GM23338 (cell line): ENCODE measurements around the gene BEND7. TPM values are rescaled to one million over a fixed set of nuclear protein-coding genes. Genes with fewer than 3 reads are reported as not detected.

Experiments used
- ATAC-seq: fragments of 200-7000 bp; cut with Tn5 transposase; 3 replicates; pipeline ENCODE4 v1.9.1; 2020
- DNase-seq: peaks from one replicate; pipeline ENCODE4 v3.0.0-alpha.2; 2015; ENCODE audit warnings: low spot score
- H2AFZ ChIP-seq: fragments of 200-600 bp; sonication (generic); 2 replicates; pipeline ENCODE4 v1.8.0; 2016; ENCODE audit warnings: antibody characterized with exemption, mild to moderate bottlenecking, moderate library complexity
- H3F3A ChIP-seq: fragments of 200-600 bp; sonication (generic); replicated peaks from 2 replicates; pipeline ENCODE4 v1.8.0; 2017; ENCODE audit warnings: antibody characterized with exemption, mixed run types, low read depth
- H3K27ac ChIP-seq: fragments of 200-600 bp; sonication (generic); 2 replicates; pipeline ENCODE4 v1.6.1; 2016; ENCODE audit warnings: low read depth
- H3K27me3 ChIP-seq: fragments of 200-600 bp; sonication (generic); 2 replicates; pipeline ENCODE4 v1.8.0; 2016; ENCODE audit warnings: mild to moderate bottlenecking, mixed run types, moderate library complexity; ENCODE audit not compliant: insufficient read depth
- H3K36me3 ChIP-seq: fragments of 200-600 bp; sonication (generic); 2 replicates; pipeline ENCODE4 v1.8.0; 2016; ENCODE audit warnings: mild to moderate bottlenecking; ENCODE audit not compliant: insufficient read depth
- H3K4me1 ChIP-seq: fragments of 200-600 bp; sonication (generic); 2 replicates; pipeline ENCODE4 v1.8.0; 2016; ENCODE audit warnings: mild to moderate bottlenecking, moderate library complexity; ENCODE audit not compliant: insufficient read depth
- H3K4me2 ChIP-seq: fragments of 200-600 bp; sonication (generic); 2 replicates; pipeline ENCODE4 v1.7.1; 2017; ENCODE audit warnings: mixed run types
- H3K4me3 ChIP-seq: fragments of 200-600 bp; sonication (generic); 2 replicates; pipeline ENCODE4 v1.6.1; 2016; ENCODE audit warnings: mixed run types
- H3K79me2 ChIP-seq: fragments of 200-600 bp; sonication (generic); replicated peaks from 2 replicates; pipeline ENCODE4 v1.8.0; 2017; ENCODE audit warnings: mild to moderate bottlenecking; ENCODE audit not compliant: insufficient read depth
- H3K9me2 ChIP-seq: fragments of 200-600 bp; sonication (generic); 2 replicates; pipeline ENCODE4 v1.8.0; 2017; ENCODE audit not compliant: insufficient read depth
- H4K20me1 ChIP-seq: fragments of 200-600 bp; sonication (generic); replicated peaks from 2 replicates; pipeline ENCODE4 v1.8.0; 2017; ENCODE audit warnings: mild to moderate bottlenecking; ENCODE audit not compliant: insufficient read depth
- H3K27ac Mint-ChIP-seq: 2 replicates; pipeline ENCODE4 v1.8.0; 2020; ENCODE audit warnings: inconsistent platforms, mild to moderate bottlenecking, moderate library complexity, mixed read lengths
- H3K27me3 Mint-ChIP-seq: 3 replicates; pipeline ENCODE4 v1.8.0; 2022; ENCODE audit warnings: low read depth, mild to moderate bottlenecking, moderate library complexity, mixed read lengths, inconsistent platforms; ENCODE audit not compliant: insufficient read depth, poor library complexity
- H3K36me3 Mint-ChIP-seq: 3 replicates; pipeline ENCODE4 v1.8.0; 2021; ENCODE audit warnings: low read depth, mild to moderate bottlenecking, inconsistent platforms, moderate library complexity, mixed read lengths
- H3K4me1 Mint-ChIP-seq: 3 replicates; pipeline ENCODE4 v1.8.0; 2020; ENCODE audit warnings: mild to moderate bottlenecking, inconsistent platforms, mixed read lengths
- H3K4me3 Mint-ChIP-seq: 3 replicates; pipeline ENCODE4 v1.8.0; 2021; ENCODE audit warnings: moderate library complexity, mild to moderate bottlenecking, inconsistent platforms, mixed read lengths
- H3K9me3 Mint-ChIP-seq: 3 replicates; pipeline ENCODE4 v1.8.0; 2020; ENCODE audit warnings: moderate library complexity, mild to moderate bottlenecking, inconsistent platforms, mixed read lengths
- CREB1 ChIP-seq: fragments of 250-450 bp; sonication (Bioruptor Pico); IDR thresholded peaks from 2 replicates; pipeline ENCODE4 v1.5.0; 2020; ENCODE audit warnings: low read depth, mild to moderate bottlenecking, moderate library complexity
- ETS1 ChIP-seq: IDR thresholded peaks from 2 replicates; pipeline ENCODE4 v1.6.1; 2016; ENCODE audit warnings: antibody characterized with exemption
- EZH2 ChIP-seq: fragments of 200-600 bp; sonication (generic); IDR thresholded peaks from one replicate; pipeline ENCODE4 v1.8.0; 2017; ENCODE audit warnings: antibody characterized with exemption, mild to moderate bottlenecking, low read depth; ENCODE audit not compliant: unreplicated experiment
- EZH2phosphoT487 ChIP-seq: fragments of 200-600 bp; sonication (generic); IDR thresholded peaks from one replicate; pipeline ENCODE4 v1.8.1; 2018; ENCODE audit warnings: antibody characterized with exemption; ENCODE audit not compliant: unreplicated experiment
- JUNB ChIP-seq: IDR thresholded peaks from one replicate; pipeline ENCODE4 v1.6.1; 2016; ENCODE audit warnings: antibody characterized with exemption; ENCODE audit not compliant: unreplicated experiment
- NANOG ChIP-seq: IDR thresholded peaks from 2 replicates; pipeline ENCODE4 v1.6.1; 2016; ENCODE audit warnings: antibody characterized with exemption, borderline replicate concordance
- POLR2AphosphoS5 ChIP-seq: IDR thresholded peaks from 2 replicates; pipeline ENCODE4 v1.6.1; 2016; ENCODE audit warnings: antibody characterized with exemption, low read depth
- REST ChIP-seq: IDR thresholded peaks from one replicate; pipeline ENCODE4 v1.6.1; 2018; ENCODE audit warnings: antibody characterized with exemption; ENCODE audit not compliant: unreplicated experiment
- ZNF114 ChIP-seq: fragments of 250-450 bp; sonication (Bioruptor Pico); IDR thresholded peaks from 2 replicates; pipeline ENCODE4 v1.5.0; 2020; ENCODE audit warnings: mild to moderate bottlenecking, moderate library complexity
- ZNF331 ChIP-seq: fragments of 250-450 bp; sonication (Bioruptor Pico); IDR thresholded peaks from 2 replicates; pipeline ENCODE4 v1.5.0; 2020; ENCODE audit warnings: low read depth, mild to moderate bottlenecking, moderate library complexity
- polyA plus RNA-seq: library from polyadenylated mRNA; unstranded; fragments of >200 nt; fragmentation: Nextera tagmentation; extraction: Ambion mirVana; gene quantifications from 2 replicates; pipeline ENCODE4 v1.2.1, GENCODE V29; 2016
- total RNA-seq: library from RNA; depleted of rRNA; stranded (reverse); fragments of >200 nt; shearing (Covaris generic); gene quantifications from 2 replicates; pipeline ENCODE4 v1.2.3, GENCODE V29; 2014

BEND7 gene
- total and polyA plus RNA-seq, 2 experiments from 2014 or later = 3.1 to 9.6 TPM

- TF ChIP-seq CREB1 (no peak), POLR2AphosphoS5 (no peak), JUNB (no peak), EZH2 (no peak), NANOG (no peak)
Observed at GRCh38 chr10:13505052-13505680, 23.6 kb downstream of the BEND7 start (continued).

- Histone ChIP-seq H3K4me1 (no peaks in the 10 kb centered on the region), H3K27me3 (no peaks in the 10 kb centered on the region), H3K27ac (no peak overlapping the region), H3K9me2 (no peaks in the 10 kb centered on the region), H4K20me1 (no peaks in the 10 kb centered on the region), H3K36me3 (no peaks in the 10 kb centered on the region), H3K79me2 (no peaks in the 10 kb centered on the region), H3K4me3 (no peak overlapping the region), H3K4me2 (no peak overlapping the region), H3F3A (no peaks in the 10 kb centered on the region), H2AFZ (no peak overlapping the region)
- Mint-ChIP-seq H3K27me3 (peaks cover 9% of the 10 kb centered on the region), H3K36me3 (no peaks in the 10 kb centered on the region), H3K9me3 (no peaks in the 10 kb centered on the region), H3K27ac (peak overlapping the region; percentile 34; the same call in 1 of the 2 replicates), H3K4me3 (no peak overlapping the region; the same call in 2 of the 3 replicates), H3K4me1 (peaks cover 4% of the 10 kb centered on the region; the same call in 1 of the 3 replicates)
- ATAC-seq = peak; percentile 26; the same call in 1 of the 3 replicates
- DNase-seq = no peak
- TF ChIP-seq ETS1 (no peak), CREB1 (no peak), NANOG (no peak)
Observed at GRCh38 chr10:13503745-13504463, 24.9 kb downstream of the BEND7 start.

GRCh38 chr10:13502380-13502779 is 26.4 kb downstream of the BEND7 start:
- Histone ChIP-seq H4K20me1 (no peaks in the 10 kb centered on the region), H3K4me3 (no peak overlapping the region), H3F3A (no peaks in the 10 kb centered on the region), H3K4me2 (no peak overlapping the region), H3K27ac (no peak overlapping the region), H3K9me2 (no peaks in the 10 kb centered on the region), H3K27me3 (no peaks in the 10 kb centered on the region), H3K79me2 (no peaks in the 10 kb centered on the region), H3K4me1 (no peaks in the 10 kb centered on the region), H3K36me3 (no peaks in the 10 kb centered on the region), H2AFZ (no peak overlapping the region)
- Mint-ChIP-seq H3K27ac (no peak overlapping the region), H3K9me3 (no peaks in the 10 kb centered on the region), H3K4me1 (peaks cover 4% of the 10 kb centered on the region; the same call in 1 of the 3 replicates), H3K4me3 (no peak overlapping the region), H3K36me3 (no peaks in the 10 kb centered on the region), H3K27me3 (peaks cover 9% of the 10 kb centered on the region)
- DNase-seq (no peak), ATAC-seq (no peak)
- TF ChIP-seq ZNF114 (CRISPR knock-in tag) = no peak
- no peak for TF ChIP-seq POLR2AphosphoS5
- TF ChIP-seq ETS1 = no peak
- TF ChIP-seq EZH2phosphoT487 = no peak
- TF ChIP-seq REST = no peak
- TF ChIP-seq NANOG = no peak
- no peak for TF ChIP-seq ZNF331 (CRISPR knock-in tag)
